Colonic mucosa (tissue), 4 donors: Measurements from ENCODE around the gene NHLH1. TPM values are rescaled to one million over a fixed set of nuclear protein-coding genes. Genes with fewer than 3 reads are reported as not detected.

Experiments
- DNase-seq: peaks from one replicate; pipeline ENCODE4 v3.0.0-alpha.2; 2020
- H3K27ac ChIP-seq: fragments of 200-600 bp; one replicate; pipeline ENCODE4 v1.8.0; 2021
- H3K27me3 ChIP-seq: fragments of 200-600 bp; one replicate; pipeline ENCODE4 v1.8.0; 2021
- H3K36me3 ChIP-seq: fragments of 200-600 bp; one replicate; pipeline ENCODE4 v1.8.0; 2021
- H3K4me1 ChIP-seq: fragments of 200-600 bp; one replicate; pipeline ENCODE4 v1.8.0; 2021; ENCODE audit warnings: mild to moderate bottlenecking
- H3K4me3 ChIP-seq: fragments of 200-600 bp; one replicate; pipeline ENCODE4 v1.8.0; 2021
- H3K9ac ChIP-seq, 2 donors: one replicate each; pipeline ENCODE4 v1.7.0; 2013; ENCODE audit warnings: control low read depth in 2 of 2, low read depth in 2 of 2, low read length in 2 of 2
- H3K9me3 ChIP-seq: fragments of 200-600 bp; one replicate; pipeline ENCODE4 v1.8.0; 2021
- intact Hi-C: fragments of 100-400 bp; cut with DNase I; formaldehyde crosslinking; loops from one replicate; pipeline ENCODE4 v1.14.1; 2022
- total RNA-seq, 2 donors: library from RNA; stranded (reverse); fragmentation: NEBNext Ultra II Directional in 1 of 2; extraction: Animal tissue kit (Norgen Biotek cat#: 25700) in 1 of 2; gene quantifications; one replicate each; pipeline ENCODE4 v1.2.1, GENCODE V29; 2021
- TF ChIP-seq, protein P1 (sequence below): fragments of 200-600 bp; IDR thresholded peaks from one replicate; pipeline ENCODE4 v1.8.0; 2022; ENCODE audit warnings: antibody characterized with exemption, mild to moderate bottlenecking
- donor health status: healthy.
- donor health status: DM: no; HTN: no; CAD: no.
- donor health status: DM: no; HTN: no; CAD: no.

NHLH1 gene
- total RNA-seq, 2 donors from 2014 or later: 0.12 TPM; not detected in 1

DNA sequence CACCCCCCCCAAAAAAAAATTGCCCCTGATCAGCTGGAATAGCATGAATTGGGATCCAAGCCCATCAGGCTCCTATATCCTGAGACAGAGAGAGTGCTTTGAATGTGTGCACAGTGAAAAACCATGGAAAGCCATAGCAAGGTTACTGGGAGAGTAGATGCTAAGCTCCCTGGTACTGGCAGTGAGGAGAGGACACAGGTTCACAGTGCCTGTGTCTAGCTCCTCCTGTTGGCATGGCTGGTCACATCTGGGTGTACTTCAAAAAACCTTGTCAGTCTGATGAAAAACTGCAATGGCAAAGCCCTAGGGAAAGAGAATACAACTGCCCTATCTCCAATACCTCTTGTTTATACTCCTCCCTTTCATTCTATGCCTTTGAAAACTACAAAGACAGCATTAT is 36.8 kb upstream of the NHLH1 start:
- no peak overlapping the region for H3K4me3 ChIP-seq
- no peak overlapping the region for H3K9ac ChIP-seq
- no peaks in the 10 kb centered on the region for H3K27me3 ChIP-seq
- no peaks in the 10 kb centered on the region for H3K4me1 ChIP-seq
- peaks cover 58% of the 10 kb centered on the region for H3K36me3 ChIP-seq
- H3K27ac ChIP-seq: no peak overlapping the region
- no peaks in the 10 kb centered on the region for H3K9me3 ChIP-seq
- no peak for DNase-seq
- TF ChIP-seq, protein P1, sequence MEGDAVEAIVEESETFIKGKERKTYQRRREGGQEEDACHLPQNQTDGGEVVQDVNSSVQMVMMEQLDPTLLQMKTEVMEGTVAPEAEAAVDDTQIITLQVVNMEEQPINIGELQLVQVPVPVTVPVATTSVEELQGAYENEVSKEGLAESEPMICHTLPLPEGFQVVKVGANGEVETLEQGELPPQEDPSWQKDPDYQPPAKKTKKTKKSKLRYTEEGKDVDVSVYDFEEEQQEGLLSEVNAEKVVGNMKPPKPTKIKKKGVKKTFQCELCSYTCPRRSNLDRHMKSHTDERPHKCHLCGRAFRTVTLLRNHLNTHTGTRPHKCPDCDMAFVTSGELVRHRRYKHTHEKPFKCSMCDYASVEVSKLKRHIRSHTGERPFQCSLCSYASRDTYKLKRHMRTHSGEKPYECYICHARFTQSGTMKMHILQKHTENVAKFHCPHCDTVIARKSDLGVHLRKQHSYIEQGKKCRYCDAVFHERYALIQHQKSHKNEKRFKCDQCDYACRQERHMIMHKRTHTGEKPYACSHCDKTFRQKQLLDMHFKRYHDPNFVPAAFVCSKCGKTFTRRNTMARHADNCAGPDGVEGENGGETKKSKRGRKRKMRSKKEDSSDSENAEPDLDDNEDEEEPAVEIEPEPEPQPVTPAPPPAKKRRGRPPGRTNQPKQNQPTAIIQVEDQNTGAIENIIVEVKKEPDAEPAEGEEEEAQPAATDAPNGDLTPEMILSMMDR: no peak
- intact Hi-C loops: no loop called here

DNA sequence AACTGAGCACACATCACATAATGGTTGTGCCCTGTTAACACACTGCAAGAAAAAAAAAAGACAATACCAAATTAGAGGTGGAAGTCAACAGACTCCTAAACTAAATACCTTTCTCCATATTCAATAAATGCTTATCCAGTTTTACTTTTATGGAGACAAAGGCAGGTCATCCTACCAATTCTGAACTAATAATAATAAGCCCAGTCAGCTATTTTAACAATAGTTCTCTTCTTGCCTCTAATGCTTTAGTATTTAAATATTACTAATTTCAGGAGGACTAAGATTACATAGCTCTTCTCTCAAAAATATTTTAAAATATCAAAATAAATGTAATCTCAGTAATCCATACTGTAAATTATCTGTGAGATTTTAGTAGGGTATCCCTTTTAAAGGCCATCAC is 34.4 kb upstream of the NHLH1 start:
- Histone ChIP-seq H3K4me3 (no peak overlapping the region), H3K4me1 (no peaks in the 10 kb centered on the region), H3K36me3 (peaks cover 54% of the 10 kb centered on the region), H3K27me3 (no peaks in the 10 kb centered on the region), H3K27ac (no peak overlapping the region), H3K9me3 (no peaks in the 10 kb centered on the region), H3K9ac (no peak overlapping the region)
- TF ChIP-seq, protein P1: no peak
- no peak for DNase-seq
- intact Hi-C loops: no loop called here

DNA sequence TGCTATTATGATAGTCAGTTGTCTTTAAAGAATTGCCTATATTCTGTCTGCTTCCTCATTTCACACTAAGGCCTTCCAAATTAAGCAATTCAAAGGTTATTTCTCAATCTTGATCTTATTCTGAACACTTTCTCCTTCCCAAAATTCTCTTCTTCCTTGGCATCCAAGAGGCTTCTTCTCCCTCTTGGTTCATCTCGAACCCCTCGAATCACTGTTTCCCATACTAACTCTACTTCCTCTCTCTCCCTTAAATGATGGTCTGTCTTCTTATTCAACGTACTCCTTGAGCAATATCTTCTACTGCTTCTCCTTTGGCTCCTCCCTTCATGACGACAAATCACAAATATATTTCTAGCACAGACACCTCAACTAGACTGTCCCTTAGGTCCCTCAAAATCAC is 28.3 kb upstream of the NHLH1 start:
- DNase-seq: no peak
- intact Hi-C loops: no loop called here
- Histone ChIP-seq H3K36me3 (peaks cover 20% of the 10 kb centered on the region), H3K9ac (no peak overlapping the region), H3K4me1 (peaks cover 9% of the 10 kb centered on the region), H3K27ac (no peak overlapping the region), H3K27me3 (no peaks in the 10 kb centered on the region), H3K9me3 (no peaks in the 10 kb centered on the region), H3K4me3 (no peak overlapping the region)
- TF ChIP-seq, protein P1: no peak

DNA sequence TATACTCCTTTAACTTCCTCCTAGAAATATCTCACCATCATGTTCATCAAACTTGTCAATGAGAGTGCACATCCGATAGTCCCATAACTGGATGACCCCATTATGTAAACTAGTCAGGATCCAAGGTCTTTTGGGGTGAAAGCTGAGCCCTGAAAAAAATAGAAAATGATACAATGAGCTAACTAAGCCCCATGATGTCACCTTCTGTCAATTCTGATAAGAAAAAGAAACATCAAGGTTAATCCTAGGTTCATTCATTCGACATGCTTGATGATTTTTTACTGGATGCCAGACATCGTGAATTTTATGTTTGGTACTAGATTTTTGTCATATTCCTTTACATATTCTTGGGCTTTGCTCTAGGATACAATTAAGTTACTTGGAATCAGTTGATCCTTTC is 26.7 kb upstream of the NHLH1 start:
- TF ChIP-seq, protein P1: no peak
- no peaks in the 10 kb centered on the region for H3K27me3 ChIP-seq
- H3K9ac ChIP-seq: no peak overlapping the region
- H3K9me3 ChIP-seq: no peaks in the 10 kb centered on the region
- peaks cover 9% of the 10 kb centered on the region for H3K4me1 ChIP-seq
- H3K27ac ChIP-seq: no peak overlapping the region
- DNase-seq: no peak
- peaks cover 14% of the 10 kb centered on the region for H3K36me3 ChIP-seq
- H3K4me3 ChIP-seq: no peak overlapping the region
- intact Hi-C loops: no loop called here

- Histone ChIP-seq H3K4me3 (no peak overlapping the region), H3K9ac (no peak overlapping the region), H3K9me3 (no peaks in the 10 kb centered on the region), H3K27ac (no peak overlapping the region), H3K36me3 (peaks cover 13% of the 10 kb centered on the region), H3K4me1 (peaks cover 9% of the 10 kb centered on the region), H3K27me3 (no peaks in the 10 kb centered on the region)
- intact Hi-C loops: no loop called here
- TF ChIP-seq, protein P1: no peak
- DNase-seq: no peak
Observed at GRCh38 chr1:160340866-160341265, 26.0 kb upstream of the NHLH1 start.

DNA sequence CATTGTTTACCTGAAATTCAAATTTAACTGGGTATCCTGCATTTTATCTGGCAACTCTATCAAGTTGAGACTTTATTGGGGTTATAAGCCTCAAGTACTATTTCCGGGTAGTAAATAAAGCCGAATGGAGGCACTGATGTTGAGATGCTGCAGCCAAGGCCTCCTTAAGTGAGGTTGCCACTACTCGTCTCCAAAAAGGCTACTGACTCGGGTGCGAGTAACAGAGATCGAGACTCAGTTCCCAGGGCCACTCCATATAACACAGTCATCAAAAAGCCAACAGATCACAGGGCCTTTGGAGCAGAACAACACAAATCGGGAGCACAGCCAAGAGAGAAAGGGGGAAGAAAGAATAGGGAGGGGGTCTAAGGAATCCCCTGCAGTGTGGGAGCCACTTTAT is 24.3 kb upstream of the NHLH1 start:
- Histone ChIP-seq H3K27me3 (no peaks in the 10 kb centered on the region), H3K36me3 (peaks cover 7% of the 10 kb centered on the region), H3K9me3 (no peaks in the 10 kb centered on the region), H3K4me1 (peaks cover 9% of the 10 kb centered on the region), H3K27ac (peak overlapping the region; percentile 73), H3K9ac (peak overlapping the region; percentile 92 to 97), H3K4me3 (peak overlapping the region; percentile 88)
- TF ChIP-seq, protein P1: no peak
- intact Hi-C loops: no loop called here
- peak; percentile 25 for DNase-seq
